ENCODE results near the gene IKZF2.
A peak's percentile ranks its signal among the peaks of the same experiment; 100 is the strongest.
"Not testable (repeated sequence)": the region's sequence is repeated elsewhere in the genome, so short reads cannot be mapped to it uniquely, and the experiment has no call there.

IKZF2 gene

DNA sequence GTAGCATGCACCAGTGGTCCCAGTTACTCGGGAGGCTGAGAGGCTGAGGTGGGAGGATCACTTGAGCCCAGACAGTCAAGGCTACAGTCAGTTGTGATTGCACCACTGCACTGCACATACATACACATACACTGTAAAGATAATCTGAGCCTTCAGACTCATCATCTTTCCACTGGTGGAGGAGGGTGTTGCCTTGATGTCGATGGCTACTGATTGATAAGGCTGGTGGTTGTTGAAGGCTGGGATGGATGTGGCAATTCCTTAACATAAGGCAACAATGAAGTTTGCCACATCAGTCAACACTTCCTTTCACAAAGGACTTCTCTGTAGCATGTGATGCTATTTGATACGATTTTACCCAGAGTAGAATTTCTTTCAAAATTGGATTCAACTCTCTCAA, 118.8 kb downstream of the IKZF2 start:
- no peak for DNase-seq

GRCh38 chr2:213022987-213023386, 128.4 kb downstream of the IKZF2 start:
- DNase-seq, result no peak

DNA sequence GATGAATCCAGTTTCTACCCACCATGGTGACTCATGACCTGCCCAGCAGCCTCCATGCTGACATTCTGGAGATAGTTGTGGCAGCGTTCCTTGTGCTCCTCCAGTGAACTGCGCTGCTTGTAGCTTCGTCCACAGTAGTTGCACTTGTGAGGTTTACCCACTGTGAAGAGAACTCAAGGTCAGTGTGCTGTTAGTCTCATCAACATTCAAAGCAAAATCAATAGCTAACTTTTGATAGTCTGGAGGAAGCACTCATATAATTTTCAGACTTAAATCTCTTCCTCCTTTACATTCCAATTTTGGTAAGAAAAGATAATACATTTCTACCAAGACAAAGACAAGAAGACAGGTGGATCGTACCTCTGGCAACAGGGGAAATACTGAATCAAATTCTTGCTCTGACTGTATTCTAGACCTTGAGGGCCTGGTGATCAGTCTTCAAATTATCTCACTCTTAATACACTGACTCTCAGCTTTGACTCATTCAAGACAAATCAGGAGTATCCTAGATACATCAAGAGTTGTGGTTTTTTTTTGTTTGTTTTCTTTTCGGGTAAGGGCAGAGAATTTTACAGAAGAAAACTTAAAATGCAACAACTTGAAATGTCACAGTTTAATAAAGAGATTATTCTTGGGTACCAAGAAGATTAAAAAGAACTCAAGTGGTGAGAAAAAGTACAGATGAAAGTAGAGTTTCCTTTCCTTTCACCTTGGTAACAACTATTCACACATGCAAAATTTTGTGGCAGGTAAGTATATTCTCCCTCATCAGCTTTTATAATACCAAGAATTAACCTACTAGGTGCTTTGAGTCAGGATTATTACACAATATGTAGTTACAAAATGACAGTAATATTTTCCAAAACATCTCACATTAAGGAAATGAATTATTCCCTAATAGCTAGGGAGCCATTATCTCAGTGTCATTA, 129.2 kb downstream of the IKZF2 start:
- DNase-seq, result no peak

- not testable (repeated sequence) for DNase-seq
Observed at GRCh38 chr2:213020913-213021312, 130.5 kb downstream of the IKZF2 start.

DNA sequence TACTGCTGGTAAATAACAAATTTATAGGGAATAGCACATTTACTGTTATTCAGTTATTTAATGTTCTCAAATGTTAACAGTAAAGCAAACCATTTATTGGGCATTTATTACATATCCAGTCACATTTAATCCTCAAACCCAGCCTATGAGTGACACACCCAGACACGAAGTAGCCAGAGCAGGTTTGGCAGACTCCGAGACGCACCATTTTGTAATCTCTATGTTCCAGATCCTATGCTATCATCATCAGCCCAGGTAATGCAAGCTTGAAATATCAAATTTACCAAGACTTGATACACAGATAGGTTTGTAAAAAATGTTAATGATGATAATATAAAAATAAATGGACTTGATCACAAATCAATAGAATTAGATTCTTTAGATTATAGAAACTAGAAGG, 131.1 kb downstream of the IKZF2 start:
- DNase-seq, result no peak

- no peak for DNase-seq
Observed at GRCh38 chr2:213019368-213019767, 132.0 kb downstream of the IKZF2 start.

- no peak for DNase-seq
Observed at GRCh38 chr2:213018340-213018901, 133.0 kb downstream of the IKZF2 start.

- no peak for DNase-seq
Observed at GRCh38 chr2:213017404-213017803, 134.0 kb downstream of the IKZF2 start.

DNA sequence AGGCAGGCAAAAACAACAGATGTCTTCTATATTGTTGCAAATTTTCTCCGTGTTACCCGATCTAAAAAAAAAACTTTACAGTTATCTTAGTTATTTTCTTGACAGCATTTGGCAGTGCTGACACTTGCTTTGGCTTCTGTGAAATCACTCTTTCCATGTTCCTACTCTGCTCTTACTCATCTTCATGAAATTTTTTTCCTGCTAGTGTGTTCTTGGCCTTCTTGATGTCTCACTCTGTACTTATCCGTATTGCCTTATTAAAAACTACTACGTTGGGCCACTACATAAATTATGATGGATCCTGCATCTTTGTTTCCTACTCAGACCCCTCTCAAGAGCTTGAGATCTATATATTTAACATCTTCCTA, 134.4 kb downstream of the IKZF2 start:
- DNase-seq, result no peak

- no peak for DNase-seq
Observed at GRCh38 chr2:213016166-213016983, 135.0 kb downstream of the IKZF2 start.

DNA sequence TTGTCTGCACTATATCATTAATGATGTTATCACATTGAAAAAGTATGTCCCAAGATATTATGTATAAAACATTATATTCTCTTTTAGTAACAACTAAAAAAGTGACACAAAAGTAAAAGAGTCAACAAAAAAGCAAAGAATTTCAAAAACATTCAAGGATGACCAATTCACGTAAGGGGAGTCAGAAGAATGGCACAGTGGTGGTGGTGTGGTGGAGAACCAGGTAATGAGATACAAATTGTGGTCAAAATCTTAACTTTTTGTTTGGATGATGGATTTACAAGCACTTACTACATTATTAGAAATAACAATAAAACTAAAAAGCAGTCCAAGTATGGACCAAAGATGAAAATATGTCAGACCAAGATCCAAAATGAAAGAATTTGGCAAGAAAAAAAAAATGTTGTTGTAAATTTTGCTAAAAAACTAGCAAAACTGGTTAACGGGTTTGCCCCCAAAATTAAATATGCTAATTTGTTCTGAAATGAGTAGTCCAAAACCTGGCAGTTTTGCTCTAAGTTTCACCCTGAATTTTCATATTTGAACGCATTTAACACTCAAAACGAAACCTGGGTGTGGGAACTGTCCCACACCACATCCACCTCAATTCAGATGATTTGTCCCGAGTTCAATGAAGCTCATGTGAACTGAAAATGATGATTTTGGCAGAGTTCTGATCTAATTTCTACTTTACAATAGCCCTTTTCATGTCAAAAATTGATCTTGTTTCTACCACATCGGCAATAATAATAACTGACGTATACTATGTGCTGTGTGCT, 135.8 kb downstream of the IKZF2 start:
- DNase-seq, result peak; percentile 11

DNA sequence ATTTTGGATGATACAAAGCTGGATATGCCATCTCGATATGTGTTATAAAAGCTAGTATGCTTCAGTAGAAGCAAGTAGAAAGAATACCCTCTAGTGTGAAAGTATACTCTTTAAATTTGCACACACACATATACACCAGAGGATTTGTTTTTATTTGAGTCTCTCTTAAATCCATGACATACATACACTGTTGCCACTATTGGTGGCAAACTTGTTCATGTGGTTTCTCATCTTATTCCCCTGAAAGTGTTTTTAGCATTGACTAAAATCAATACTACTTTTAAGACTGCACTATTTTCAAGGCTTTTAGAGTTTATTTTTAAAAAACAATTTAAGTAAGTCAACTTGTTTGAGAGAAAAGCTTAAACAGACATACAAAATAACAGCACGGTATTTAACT, 137.4 kb downstream of the IKZF2 start:
- DNase-seq, result no peak

DNA sequence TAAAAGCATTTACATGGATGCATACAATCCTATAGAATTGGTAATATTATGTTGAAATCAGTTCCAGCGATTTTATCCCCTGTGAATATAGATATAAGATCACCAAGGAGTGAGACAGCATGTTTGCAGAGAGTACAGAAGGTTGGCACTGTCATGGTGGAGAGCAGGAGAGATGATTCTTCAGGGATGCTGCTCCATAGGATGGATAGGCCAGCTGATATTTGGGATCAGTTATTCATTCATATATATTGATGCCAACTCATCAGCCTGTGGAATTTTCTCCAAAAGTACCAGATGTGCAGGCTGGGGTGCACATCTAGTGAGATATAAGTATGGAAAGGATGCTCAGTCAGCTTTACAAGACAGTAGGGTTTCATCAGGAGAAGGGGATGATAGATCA, 139.9 kb downstream of the IKZF2 start:
- DNase-seq, result no peak

DNA sequence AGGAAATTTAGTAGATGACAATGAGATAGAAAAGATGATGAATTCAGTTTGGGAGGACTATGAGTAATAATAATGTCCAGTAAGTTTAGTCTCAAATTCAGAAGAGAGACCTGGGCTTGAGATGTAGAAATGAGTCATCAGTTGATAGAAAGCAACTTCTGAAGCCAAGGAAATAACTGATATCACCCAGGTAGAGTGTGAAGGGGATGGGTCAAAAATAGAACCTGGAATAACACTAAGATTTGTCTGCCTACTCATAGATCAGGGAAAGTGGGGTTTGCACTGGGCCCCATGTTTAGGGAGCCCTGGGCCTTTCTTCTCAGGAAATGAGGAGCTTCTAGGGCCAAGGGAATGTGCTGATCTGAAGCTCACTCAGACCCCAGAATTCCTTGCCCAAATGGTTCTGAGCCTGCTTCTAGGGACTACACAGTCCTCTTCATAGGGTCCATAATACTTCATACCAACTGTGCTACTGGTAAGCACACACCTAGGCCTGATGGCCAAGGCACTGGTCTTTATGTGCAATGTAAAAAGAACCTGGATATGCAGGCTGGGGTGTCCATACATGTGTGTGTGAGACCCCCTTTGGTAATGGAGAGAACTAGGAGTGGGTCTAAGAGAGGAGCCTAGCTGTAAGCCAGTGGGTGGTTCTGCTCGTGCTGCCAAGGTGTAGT, 141.2 kb downstream of the IKZF2 start:
- no peak for DNase-seq

- DNase-seq, result no peak
Observed at GRCh38 chr2:213007290-213007838, 144.0 kb downstream of the IKZF2 start.

- no peak for DNase-seq
Observed at GRCh38 chr2:213004197-213004821, 147.1 kb downstream of the IKZF2 start.

DNA sequence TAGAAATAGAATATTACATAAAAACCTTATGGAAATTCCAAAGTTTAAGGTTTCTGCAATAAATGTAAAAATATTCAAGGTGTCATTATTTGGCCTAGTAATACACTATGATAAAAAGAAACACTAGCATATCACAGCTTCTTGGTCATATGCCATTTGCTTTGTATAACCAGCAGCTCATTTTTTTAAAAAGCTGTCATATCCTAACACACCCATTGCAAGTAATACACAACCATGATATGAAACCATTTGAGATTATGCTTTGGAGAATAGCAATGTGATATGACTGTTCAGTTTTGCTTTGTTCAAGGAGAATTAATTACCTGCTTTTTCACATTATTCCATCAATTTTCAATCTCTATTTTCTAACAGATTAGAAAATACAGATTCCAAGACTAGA, 149.0 kb downstream of the IKZF2 start:
- no peak for DNase-seq

DNA sequence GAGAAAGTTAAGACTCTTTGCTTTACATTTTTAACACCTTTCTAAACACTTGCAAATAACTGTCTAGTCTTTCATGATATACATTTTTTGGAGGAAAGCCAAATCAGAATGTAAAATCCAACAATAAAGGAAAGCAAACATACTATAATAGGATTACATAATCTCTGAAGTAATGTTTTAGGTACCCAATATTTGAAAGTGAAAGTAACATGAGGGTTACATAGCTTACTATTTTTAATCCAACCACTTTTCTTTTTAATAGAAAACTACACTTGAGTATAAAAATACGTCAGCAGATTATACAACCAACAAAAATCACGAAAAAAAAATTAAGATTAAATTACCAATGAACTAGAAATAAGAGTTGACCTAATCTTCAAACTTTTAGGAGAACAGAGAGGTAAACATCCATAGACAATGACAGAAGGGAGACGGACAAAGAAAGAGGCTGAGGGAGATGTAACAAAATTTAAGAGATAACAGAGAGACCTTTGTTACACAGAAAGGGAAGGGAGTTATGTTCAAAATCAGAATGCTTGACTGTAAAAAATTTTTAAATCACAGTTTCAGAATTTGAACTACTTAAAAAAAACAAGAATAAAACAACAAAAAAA, 150.0 kb downstream of the IKZF2 start:
- DNase-seq, result no peak

GRCh38 chr2:212998626-212999359, 152.6 kb downstream of the IKZF2 start:
- DNase-seq, result no peak

DNA sequence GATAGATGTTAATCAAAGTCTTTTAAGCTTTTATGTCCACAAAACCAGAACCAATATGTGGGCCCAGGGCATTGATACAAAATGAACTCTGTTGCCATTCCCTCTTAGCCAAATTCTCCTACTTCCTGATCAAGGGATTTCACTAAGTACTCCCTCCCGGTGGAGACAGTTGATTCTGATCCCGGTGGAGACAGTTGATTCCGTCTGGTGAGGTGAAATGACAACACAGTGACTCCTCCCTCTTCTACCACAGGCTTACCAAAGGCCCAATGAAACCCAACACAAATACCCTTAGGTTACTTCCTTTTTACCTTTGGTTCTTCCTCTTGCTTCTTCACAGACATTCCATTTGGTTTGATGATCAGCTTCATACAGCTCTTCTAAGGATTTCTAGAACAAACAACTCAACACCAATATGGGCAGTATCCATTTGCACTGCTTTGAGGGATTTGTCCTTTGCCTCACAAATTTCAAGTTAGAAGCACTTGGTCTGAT, 153.8 kb downstream of the IKZF2 start:
- DNase-seq, result no peak
